M059J (cell line): ENCODE measurements around the gene MYO16. TPM values are rescaled to one million over a fixed set of nuclear protein-coding genes. Genes with fewer than 3 reads are reported as not detected.

Experiments
- DNase-seq: peaks from one replicate; pipeline ENCODE4 v3.0.0-alpha.2; 2012; ENCODE audit warnings: low read depth
- total RNA-seq: library from RNA; depleted of rRNA; stranded (reverse); fragments of >200 nt; shearing (Covaris generic); gene quantifications from 2 replicates; pipeline ENCODE4 v1.2.3, GENCODE V29; 2014

MYO16 gene
- total RNA-seq, 1 experiment from 2014 or later: not detected

GRCh38 chr13:108795841-108796240, 166.4 kb downstream of the MYO16 start:
- no peak for DNase-seq

GRCh38 chr13:108797354-108797753, 167.9 kb downstream of the MYO16 start:
- DNase-seq: no peak

GRCh38 chr13:108807841-108808240, 178.4 kb downstream of the MYO16 start:
- no peak for DNase-seq

GRCh38 chr13:108812165-108812564, 182.8 kb downstream of the MYO16 start:
- no peak for DNase-seq

- DNase-seq: no peak
Measured at GRCh38 chr13:108812661-108813060, 183.2 kb downstream of the MYO16 start.

GRCh38 chr13:108813587-108814170, 184.3 kb downstream of the MYO16 start:
- DNase-seq: no peak

- DNase-seq: no peak
Measured at GRCh38 chr13:108816375-108816774, 187.0 kb downstream of the MYO16 start.

- no peak for DNase-seq
Measured at GRCh38 chr13:108827646-108828045, 198.2 kb downstream of the MYO16 start.

GRCh38 chr13:108828086-108828815, 198.8 kb downstream of the MYO16 start:
- DNase-seq: no peak

- no peak for DNase-seq
Measured at GRCh38 chr13:108830916-108831315, 201.5 kb downstream of the MYO16 start.

- DNase-seq: no peak
Measured at GRCh38 chr13:108833531-108833930, 204.1 kb downstream of the MYO16 start.

GRCh38 chr13:108834193-108834592, 204.8 kb downstream of the MYO16 start:
- no peak for DNase-seq

GRCh38 chr13:108835083-108835482, 205.7 kb downstream of the MYO16 start:
- no peak for DNase-seq

GRCh38 chr13:108850691-108851090, 221.3 kb downstream of the MYO16 start:
- no peak for DNase-seq

- no peak for DNase-seq
Measured at GRCh38 chr13:108851660-108852059, 222.2 kb downstream of the MYO16 start.

- DNase-seq: no peak
Measured at GRCh38 chr13:108853031-108853430, 223.6 kb downstream of the MYO16 start.

- no peak for DNase-seq
Measured at GRCh38 chr13:108855737-108856387, 226.5 kb downstream of the MYO16 start.

- DNase-seq: no peak
Measured at GRCh38 chr13:108858676-108859075, 229.3 kb downstream of the MYO16 start.

- peak; percentile 55 for DNase-seq
Measured at GRCh38 chr13:108859197-108860012, 230.0 kb downstream of the MYO16 start.

GRCh38 chr13:108860418-108860817, 231.0 kb downstream of the MYO16 start:
- DNase-seq: no peak

- DNase-seq: no peak
Measured at GRCh38 chr13:108877300-108877699, 247.9 kb downstream of the MYO16 start.

GRCh38 chr13:108878732-108879131, 249.3 kb downstream of the MYO16 start:
- DNase-seq: no peak
